Measurements from ENCODE around the gene KEL. TPM values are rescaled to one million over a fixed set of nuclear protein-coding genes. Genes with fewer than 3 reads are reported as not detected.

Gene KEL
- total RNA-seq, 3 donors from 2014 or later, result 0.16 to 4.3 (median 2.2) TPM

GRCh38 chr7:142919656-142920055 is 42.5 kb downstream of the KEL start:
- H3K4me1 ChIP-seq, result no peaks in the 10 kb centered on the region
- no peaks in the 10 kb centered on the region for H3K36me3 ChIP-seq
- no peaks in the 10 kb centered on the region for H3K9me3 ChIP-seq
- no peaks in the 10 kb centered on the region for H3K27me3 ChIP-seq
- intact Hi-C loops (cut with DNase I; ENCODE audit: low total_unique reads), result no loop called here
- no peak for TF ChIP-seq POLR2A (IDR thresholded peaks at IDR 0.05)
- TF ChIP-seq POLR2AphosphoS5 (IDR thresholded peaks at IDR 0.05), result no peak
- no peak for TF ChIP-seq CTCF (IDR thresholded peaks at IDR 0.05)
- no peak for DNase-seq (ENCODE audit: low spot score in 2 of 2)
- H3K4me3 ChIP-seq, result no peak overlapping the region
- no peak overlapping the region for H3K27ac ChIP-seq

GRCh38 chr7:142918901-142919300 is 43.3 kb downstream of the KEL start:
- no peak overlapping the region for H3K27ac ChIP-seq

GRCh38 chr7:142917447-142917846 is 44.7 kb downstream of the KEL start:
- TF ChIP-seq CTCF (IDR thresholded peaks at IDR 0.05) (no peak), POLR2A (IDR thresholded peaks at IDR 0.05) (no peak), POLR2AphosphoS5 (IDR thresholded peaks at IDR 0.05) (no peak)

More at GRCh38 chr7:142918901-142919300, 43.3 kb downstream of the KEL start:
- no peak for DNase-seq (ENCODE audit: low spot score in 2 of 2)
- Histone ChIP-seq H3K27me3 (no peaks in the 10 kb centered on the region), H3K36me3 (no peaks in the 10 kb centered on the region), H3K4me3 (no peak overlapping the region), H3K4me1 (no peaks in the 10 kb centered on the region), H3K9me3 (no peaks in the 10 kb centered on the region)
- TF ChIP-seq CTCF (IDR thresholded peaks at IDR 0.05) (no peak), POLR2A (IDR thresholded peaks at IDR 0.05) (no peak)
- intact Hi-C loops (cut with DNase I; ENCODE audit: low total_unique reads), result no loop called here

GRCh38 chr7:142916508-142916907 is 45.7 kb downstream of the KEL start:
- no peaks in the 10 kb centered on the region for H3K4me1 ChIP-seq
- intact Hi-C loops (cut with DNase I; ENCODE audit: low total_unique reads), result no loop called here
- no peaks in the 10 kb centered on the region for H3K27me3 ChIP-seq
- H3K36me3 ChIP-seq, result no peaks in the 10 kb centered on the region
- DNase-seq (ENCODE audit: low spot score in 2 of 2), result no peak
- H3K4me3 ChIP-seq, result no peak overlapping the region
- H3K9me3 ChIP-seq, result no peaks in the 10 kb centered on the region
- no peak overlapping the region for H3K27ac ChIP-seq
- TF ChIP-seq CTCF (IDR thresholded peaks at IDR 0.05), result no peak
- no peak for TF ChIP-seq POLR2A (IDR thresholded peaks at IDR 0.05)
- no peak for TF ChIP-seq POLR2AphosphoS5 (IDR thresholded peaks at IDR 0.05)

More at GRCh38 chr7:142917447-142917846, 44.7 kb downstream of the KEL start:
- H3K27me3 ChIP-seq, result no peaks in the 10 kb centered on the region
- no peak overlapping the region for H3K27ac ChIP-seq
- H3K9me3 ChIP-seq, result no peaks in the 10 kb centered on the region
- no peaks in the 10 kb centered on the region for H3K4me1 ChIP-seq
- H3K4me3 ChIP-seq, result no peak overlapping the region
- no peaks in the 10 kb centered on the region for H3K36me3 ChIP-seq
- DNase-seq (ENCODE audit: low spot score in 2 of 2), result no peak
- intact Hi-C loops (cut with DNase I; ENCODE audit: low total_unique reads), result no loop called here

- H3K4me1 ChIP-seq, result no peaks in the 10 kb centered on the region
- H3K4me3 ChIP-seq, result no peak overlapping the region
- DNase-seq (ENCODE audit: low spot score in 2 of 2), result no peak
- intact Hi-C loops (cut with DNase I; ENCODE audit: low total_unique reads), result no loop called here
- H3K36me3 ChIP-seq, result no peaks in the 10 kb centered on the region
- no peaks in the 10 kb centered on the region for H3K9me3 ChIP-seq
- TF ChIP-seq POLR2AphosphoS5 (IDR thresholded peaks at IDR 0.05), result no peak
- no peak for TF ChIP-seq CTCF (IDR thresholded peaks at IDR 0.05)
- TF ChIP-seq POLR2A (IDR thresholded peaks at IDR 0.05), result no peak
- no peak overlapping the region for H3K27ac ChIP-seq
- no peaks in the 10 kb centered on the region for H3K27me3 ChIP-seq
Observed at GRCh38 chr7:142915315-142915714, 46.8 kb downstream of the KEL start.
